ENCODE results near the gene PICALM.

DNA sequence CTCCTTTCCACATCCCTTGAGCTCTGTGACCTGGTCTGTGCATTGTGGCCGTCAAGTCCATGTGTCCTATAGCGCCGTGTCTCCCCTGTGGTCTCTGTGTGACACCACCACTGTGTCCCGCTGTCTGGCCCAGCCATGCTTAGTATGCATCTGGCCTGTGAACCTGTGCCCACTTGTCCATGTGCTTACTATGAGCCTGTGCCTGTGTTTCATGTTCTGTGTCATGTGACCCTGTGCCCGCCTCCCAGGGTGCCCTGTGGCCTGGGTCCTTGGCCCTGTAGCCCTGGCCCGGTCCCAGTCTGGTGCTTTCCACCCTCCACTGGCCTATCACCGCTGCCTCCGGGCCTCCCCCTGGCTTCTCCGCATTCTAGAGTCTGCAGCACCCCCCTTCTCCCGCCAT lies 133.1 kb downstream of the PICALM start:
- TF ChIP-seq, protein P1, sequence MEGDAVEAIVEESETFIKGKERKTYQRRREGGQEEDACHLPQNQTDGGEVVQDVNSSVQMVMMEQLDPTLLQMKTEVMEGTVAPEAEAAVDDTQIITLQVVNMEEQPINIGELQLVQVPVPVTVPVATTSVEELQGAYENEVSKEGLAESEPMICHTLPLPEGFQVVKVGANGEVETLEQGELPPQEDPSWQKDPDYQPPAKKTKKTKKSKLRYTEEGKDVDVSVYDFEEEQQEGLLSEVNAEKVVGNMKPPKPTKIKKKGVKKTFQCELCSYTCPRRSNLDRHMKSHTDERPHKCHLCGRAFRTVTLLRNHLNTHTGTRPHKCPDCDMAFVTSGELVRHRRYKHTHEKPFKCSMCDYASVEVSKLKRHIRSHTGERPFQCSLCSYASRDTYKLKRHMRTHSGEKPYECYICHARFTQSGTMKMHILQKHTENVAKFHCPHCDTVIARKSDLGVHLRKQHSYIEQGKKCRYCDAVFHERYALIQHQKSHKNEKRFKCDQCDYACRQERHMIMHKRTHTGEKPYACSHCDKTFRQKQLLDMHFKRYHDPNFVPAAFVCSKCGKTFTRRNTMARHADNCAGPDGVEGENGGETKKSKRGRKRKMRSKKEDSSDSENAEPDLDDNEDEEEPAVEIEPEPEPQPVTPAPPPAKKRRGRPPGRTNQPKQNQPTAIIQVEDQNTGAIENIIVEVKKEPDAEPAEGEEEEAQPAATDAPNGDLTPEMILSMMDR (IDR thresholded peaks at IDR 0.05; ENCODE audit: extremely low read depth in 1 of 2, insufficient read depth in 1 of 2, low read depth in 1 of 2, low read length in 2 of 2), result no peak
- TF ChIP-seq FOS (IDR thresholded peaks at IDR 0.05; ENCODE audit: borderline replicate concordance, insufficient read depth, low read length), result no peak
- TF ChIP-seq EZH2 (IDR thresholded peaks at IDR 0.05; ENCODE audit: borderline replicate concordance, low read depth, low read length, severe bottlenecking), result no peak
- TF ChIP-seq POLR2AphosphoS5 (IDR thresholded peaks at IDR 0.05; ENCODE audit: insufficient read depth, low read depth, low read length), result no peak

All from endothelial cell of umbilical vein (primary cell).